ENCODE measurements around the gene U2AF1. TPM values are rescaled to one million over a fixed set of nuclear protein-coding genes. Genes with fewer than 3 reads are reported as not detected.

U2AF1 gene
- total RNA-seq, 1 donor from 2014 or later, result 62.1 TPM

Other genes starting within 250 kb of the U2AF1 start
- gene WDR4, start 228.0 kb downstream of the U2AF1 start, total RNA-seq, result 19.9 to 21.7 TPM (median 19.9 TPM) in 3 replicates
- 34.1 to 36.7 TPM (median 34.4 TPM) in 3 replicates for gene NDUFV3, start 214.3 kb downstream of the U2AF1 start, total RNA-seq
- gene ERVH48-1, start 181.9 kb downstream of the U2AF1 start, total RNA-seq, result 2.9 to 4.5 TPM (median 4.5 TPM) in 3 replicates
- gene PKNOX1, start 133.0 kb downstream of the U2AF1 start, total RNA-seq, result 31.9 to 33.9 TPM (median 32.8 TPM) in 3 replicates
- 30.2 to 32.1 TPM (median 31.4 TPM) in 3 replicates for gene CBS, start 31.7 kb downstream of the U2AF1 start, total RNA-seq
- not detected in 3 replicates for gene CRYAA, start 61.4 kb upstream of the U2AF1 start, total RNA-seq

Data from mesothelial cell of epicardium (in vitro differentiated cells).